GM12875 (cell line): ENCODE data around the gene GDF9.

Experiments used
- H3K4me3 ChIP-seq: one replicate; pipeline ENCODE4 v1.5.1; 2011; ENCODE audit warnings: low read depth, low read length, control low read depth
- TF ChIP-seq, protein P1 (sequence below): IDR thresholded peaks from 2 replicates; pipeline ENCODE4 v1.5.1; 2011; ENCODE audit warnings: low read depth, mild to moderate bottlenecking, control low read depth, inconsistent platforms, low read length, moderate library complexity, borderline replicate concordance; ENCODE audit not compliant: insufficient read depth

Gene GDF9

DNA sequence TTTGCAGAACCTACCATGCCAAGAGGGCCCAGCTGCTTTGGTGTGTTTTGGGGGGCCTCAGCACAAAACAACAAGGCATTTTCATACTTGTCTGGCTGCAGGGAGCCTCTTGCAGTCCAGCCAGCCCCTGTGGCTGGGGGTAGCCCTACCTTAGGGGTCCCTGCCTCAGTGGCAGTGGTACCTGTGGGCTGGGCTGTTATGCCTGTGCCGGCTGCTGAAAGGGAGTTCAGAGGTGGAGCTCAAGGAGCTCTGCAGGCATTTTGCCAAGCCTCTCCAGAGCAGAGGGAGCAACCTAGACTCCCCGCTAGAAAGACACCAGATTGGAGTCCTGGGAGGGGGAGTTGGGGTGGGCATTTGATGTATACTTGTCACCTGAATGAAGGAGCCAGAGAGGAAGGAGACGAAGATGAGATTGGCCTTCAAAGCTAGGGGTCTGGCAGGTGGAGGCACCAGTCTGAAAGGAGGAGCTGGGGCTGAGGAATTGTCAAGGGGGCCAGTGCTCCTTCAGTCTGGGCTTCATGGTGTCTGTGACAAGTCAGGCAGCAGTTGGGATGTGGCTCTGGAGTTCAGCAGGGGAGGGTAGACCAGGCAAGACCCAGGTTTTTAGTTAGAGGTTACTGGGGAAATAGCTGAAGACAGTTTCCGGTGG lies 37.3 kb downstream of the GDF9 start:
- no peak overlapping the region for H3K4me3 ChIP-seq
- TF ChIP-seq, protein P1, sequence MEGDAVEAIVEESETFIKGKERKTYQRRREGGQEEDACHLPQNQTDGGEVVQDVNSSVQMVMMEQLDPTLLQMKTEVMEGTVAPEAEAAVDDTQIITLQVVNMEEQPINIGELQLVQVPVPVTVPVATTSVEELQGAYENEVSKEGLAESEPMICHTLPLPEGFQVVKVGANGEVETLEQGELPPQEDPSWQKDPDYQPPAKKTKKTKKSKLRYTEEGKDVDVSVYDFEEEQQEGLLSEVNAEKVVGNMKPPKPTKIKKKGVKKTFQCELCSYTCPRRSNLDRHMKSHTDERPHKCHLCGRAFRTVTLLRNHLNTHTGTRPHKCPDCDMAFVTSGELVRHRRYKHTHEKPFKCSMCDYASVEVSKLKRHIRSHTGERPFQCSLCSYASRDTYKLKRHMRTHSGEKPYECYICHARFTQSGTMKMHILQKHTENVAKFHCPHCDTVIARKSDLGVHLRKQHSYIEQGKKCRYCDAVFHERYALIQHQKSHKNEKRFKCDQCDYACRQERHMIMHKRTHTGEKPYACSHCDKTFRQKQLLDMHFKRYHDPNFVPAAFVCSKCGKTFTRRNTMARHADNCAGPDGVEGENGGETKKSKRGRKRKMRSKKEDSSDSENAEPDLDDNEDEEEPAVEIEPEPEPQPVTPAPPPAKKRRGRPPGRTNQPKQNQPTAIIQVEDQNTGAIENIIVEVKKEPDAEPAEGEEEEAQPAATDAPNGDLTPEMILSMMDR = no peak

DNA sequence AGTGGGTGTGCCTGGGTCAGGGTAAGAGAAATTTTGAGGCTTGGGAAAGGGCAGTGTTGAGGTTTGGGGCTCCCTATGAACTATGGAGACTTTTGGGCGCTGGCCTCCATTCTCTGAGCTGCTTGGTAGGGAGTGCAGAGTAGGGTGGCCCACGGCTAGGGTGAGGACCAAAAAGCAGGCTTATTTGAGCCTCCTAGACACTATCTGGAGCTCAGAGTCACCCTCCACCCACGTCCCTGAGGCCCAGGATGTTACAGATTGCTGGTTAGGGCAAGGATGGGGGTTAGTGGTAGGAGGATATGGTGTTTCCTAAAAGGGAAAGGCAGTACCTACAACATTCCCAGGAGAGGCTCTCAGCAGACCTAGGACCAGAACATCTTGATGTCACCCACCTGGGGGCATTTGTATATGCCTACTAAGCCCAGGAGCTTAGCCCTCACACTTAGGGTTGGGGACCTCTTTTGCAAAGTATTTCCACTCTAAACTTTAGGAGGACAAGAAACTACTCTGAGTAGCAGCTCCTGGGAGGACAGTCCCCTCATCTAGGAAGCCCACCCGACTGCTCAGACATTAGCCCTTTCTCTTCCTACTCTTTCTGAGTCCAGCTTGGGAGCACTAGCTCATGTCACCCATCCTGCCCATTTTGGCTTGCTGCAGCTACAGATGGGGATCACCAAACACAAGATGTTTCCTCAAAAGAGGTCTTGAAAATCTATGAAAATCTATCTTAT lies 38.2 kb downstream of the GDF9 start:
- TF ChIP-seq, protein P1 = no peak
- H3K4me3 ChIP-seq = no peak overlapping the region

DNA sequence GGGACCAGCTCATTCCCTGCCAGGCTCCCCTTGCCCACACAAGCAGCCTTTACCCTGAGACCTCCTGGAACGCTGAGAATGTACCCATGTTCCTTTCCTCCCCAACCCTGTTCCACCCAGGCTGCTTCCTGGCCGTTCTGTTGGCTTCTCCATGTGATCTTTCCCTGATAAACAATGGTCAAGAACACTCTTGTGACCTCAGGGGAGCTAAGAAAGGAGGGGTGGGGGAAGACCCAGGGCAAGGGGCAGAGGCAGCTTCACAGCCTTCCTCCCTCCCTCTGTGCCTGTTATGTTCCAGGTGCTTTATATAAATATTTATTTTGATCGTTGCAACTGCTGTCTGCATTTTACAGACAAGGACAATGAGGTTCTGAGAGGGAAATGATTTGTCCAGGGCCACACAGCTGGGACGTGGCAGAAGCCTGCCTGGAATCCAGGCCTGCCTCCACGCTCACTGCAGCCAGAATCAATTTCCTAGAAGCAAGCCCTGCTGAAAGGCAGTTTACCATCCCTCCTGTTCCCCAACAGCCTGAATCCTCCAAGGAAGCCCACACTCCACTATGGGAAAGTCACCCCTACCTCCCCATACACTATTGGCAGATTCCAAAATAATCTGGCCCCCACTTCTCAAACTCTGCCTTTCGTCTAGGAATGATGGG lies 39.7 kb downstream of the GDF9 start:
- no peak overlapping the region for H3K4me3 ChIP-seq

DNA sequence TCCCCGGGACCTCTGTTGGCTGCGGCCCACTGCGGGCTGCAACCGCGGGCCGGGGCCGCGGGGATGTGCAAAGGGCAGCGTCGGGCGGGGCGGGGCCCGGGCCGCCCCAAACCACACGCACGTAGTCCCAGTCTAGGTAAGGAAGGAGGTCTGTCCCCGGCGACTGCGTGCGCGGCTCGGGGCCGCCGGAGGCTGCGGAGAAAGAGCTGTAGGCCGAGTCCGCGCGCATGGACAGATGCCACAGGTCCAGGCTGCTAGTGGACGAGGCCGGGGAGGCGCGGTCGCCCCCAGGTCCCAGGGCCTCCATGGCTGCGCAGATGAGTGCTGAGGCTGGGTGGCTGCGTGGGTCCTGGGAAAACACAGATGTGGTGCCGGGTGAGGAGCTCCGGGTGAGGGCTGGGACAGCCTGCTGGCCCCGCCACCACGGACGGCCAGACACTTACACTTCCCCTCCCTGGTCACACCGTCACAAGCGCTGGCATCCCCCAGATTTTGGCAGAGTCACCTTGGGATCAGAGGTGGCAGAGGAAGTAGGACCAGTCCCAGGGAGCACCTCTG lies 40.4 kb downstream of the GDF9 start:
- TF ChIP-seq, protein P1 = no peak
- H3K4me3 ChIP-seq = peak overlapping the region; percentile 41

More for the DNA sequence above, 39.7 kb downstream of the GDF9 start:
- TF ChIP-seq, protein P1 = no peak

DNA sequence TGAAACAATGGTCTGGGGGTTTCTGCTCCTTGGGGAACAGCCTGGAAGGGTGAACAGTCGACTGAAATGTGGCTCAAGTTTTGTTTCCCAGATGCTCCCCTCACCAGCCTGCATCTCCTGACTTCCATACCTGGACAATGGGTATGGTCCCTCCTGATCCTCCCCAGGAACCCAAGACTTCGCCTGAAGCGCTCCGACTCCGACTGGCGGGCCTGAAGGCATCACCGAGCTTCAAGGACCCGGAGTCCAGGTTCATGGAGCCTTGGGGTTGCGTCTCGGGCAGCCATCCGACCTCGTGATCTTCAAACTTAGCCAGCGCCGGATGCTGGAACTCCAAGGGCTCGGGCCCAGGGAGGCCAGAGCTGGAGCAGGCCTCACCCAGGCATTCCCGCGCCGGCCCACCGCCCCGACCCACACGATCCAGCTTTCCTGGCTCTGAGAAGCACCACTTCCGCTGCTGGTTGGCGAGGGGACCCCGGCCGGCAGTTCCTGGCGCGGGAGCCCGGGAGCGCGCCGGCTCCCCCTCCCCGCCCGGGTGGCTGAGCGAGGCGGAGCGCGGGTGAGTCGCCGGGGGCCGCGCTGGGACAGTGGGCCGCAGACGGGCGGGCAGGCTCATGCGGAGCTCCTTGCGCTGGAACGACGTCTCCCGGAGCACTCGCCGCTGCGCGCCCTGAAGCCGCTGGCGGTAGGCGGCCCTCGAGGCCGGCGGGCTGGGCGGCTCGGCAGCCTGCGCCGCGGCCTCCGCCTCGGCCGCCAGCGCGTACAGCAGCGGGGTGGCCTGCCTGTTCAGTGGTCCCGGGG lies 41.0 kb downstream of the GDF9 start:
- peak overlapping the region; percentile 41 for H3K4me3 ChIP-seq
- TF ChIP-seq, protein P1 = no peak

DNA sequence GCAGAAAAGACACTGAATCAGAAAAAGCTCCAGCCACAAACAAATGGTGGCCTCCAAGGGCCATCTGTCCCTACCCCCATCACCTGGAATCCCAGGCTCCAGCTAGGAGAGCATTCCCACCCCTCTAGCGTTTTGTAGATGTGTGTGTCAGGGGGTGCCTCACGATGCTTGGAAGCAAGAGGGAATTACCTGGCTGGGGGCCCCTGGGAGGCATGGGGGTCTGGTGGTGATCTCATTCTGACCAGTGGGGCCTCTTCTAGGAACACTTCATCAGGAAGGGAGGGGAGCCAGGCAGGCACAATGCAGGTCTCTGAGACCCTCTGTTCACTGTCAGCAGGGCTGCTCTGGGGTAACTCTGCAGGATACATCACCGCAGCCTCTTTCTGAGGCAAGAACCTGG lies 41.8 kb downstream of the GDF9 start:
- no peak overlapping the region for H3K4me3 ChIP-seq
- TF ChIP-seq, protein P1 = no peak
